GM06990 (cell line): ENCODE data around the gene FBXL20.

Experiments used
- DNase-seq: peaks from one replicate; pipeline ENCODE4 v3.0.0-alpha.2; 2011; ENCODE audit not compliant: insufficient read length; ENCODE audit errors: extremely low read depth
- H3K27me3 ChIP-seq: replicated peaks from 2 replicates; pipeline ENCODE4 v1.6.0; 2011; ENCODE audit warnings: low read length; ENCODE audit not compliant: control insufficient read depth, insufficient read depth
- H3K36me3 ChIP-seq: 2 replicates; pipeline ENCODE4 v1.5.1; 2011; ENCODE audit warnings: low read length; ENCODE audit not compliant: control insufficient read depth, insufficient read depth
- H3K4me3 ChIP-seq: replicated peaks from 2 replicates; pipeline ENCODE4 v1.5.1; 2011; ENCODE audit warnings: low read depth, mild to moderate bottlenecking, control low read depth, low read length
- TF ChIP-seq, protein P1 (sequence below): IDR thresholded peaks from 2 replicates; pipeline ENCODE4 v1.5.1; 2011; ENCODE audit warnings: low read length, control low read depth, mild to moderate bottlenecking, inconsistent platforms; ENCODE audit not compliant: insufficient read depth, poor library complexity, severe bottlenecking

FBXL20 gene

DNA sequence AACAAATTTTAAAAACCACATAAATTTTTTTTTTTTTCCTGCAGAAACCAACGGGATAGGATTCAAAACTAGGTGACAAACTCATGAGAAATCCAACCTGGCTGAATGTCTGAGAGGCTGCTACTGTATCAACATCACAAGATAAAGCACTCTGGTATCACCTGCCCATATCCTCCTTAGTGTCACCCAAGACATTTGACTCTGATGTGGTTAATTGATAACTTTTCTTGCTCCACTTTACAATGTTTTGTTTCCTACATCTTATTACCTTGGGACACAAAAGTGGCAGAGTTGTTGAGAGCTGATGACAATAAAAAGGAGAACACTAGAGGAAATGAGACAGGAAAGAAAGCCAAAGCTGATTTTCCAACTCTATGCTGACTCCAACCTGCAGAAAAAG, 4.0 kb upstream of the FBXL20 start:
- Histone ChIP-seq H3K4me3 (no peak overlapping the region), H3K27me3 (no peaks in the 10 kb centered on the region), H3K36me3 (peaks cover 12% of the 10 kb centered on the region)
- no peak for DNase-seq
- TF ChIP-seq, protein P1, sequence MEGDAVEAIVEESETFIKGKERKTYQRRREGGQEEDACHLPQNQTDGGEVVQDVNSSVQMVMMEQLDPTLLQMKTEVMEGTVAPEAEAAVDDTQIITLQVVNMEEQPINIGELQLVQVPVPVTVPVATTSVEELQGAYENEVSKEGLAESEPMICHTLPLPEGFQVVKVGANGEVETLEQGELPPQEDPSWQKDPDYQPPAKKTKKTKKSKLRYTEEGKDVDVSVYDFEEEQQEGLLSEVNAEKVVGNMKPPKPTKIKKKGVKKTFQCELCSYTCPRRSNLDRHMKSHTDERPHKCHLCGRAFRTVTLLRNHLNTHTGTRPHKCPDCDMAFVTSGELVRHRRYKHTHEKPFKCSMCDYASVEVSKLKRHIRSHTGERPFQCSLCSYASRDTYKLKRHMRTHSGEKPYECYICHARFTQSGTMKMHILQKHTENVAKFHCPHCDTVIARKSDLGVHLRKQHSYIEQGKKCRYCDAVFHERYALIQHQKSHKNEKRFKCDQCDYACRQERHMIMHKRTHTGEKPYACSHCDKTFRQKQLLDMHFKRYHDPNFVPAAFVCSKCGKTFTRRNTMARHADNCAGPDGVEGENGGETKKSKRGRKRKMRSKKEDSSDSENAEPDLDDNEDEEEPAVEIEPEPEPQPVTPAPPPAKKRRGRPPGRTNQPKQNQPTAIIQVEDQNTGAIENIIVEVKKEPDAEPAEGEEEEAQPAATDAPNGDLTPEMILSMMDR, result no peak

DNA sequence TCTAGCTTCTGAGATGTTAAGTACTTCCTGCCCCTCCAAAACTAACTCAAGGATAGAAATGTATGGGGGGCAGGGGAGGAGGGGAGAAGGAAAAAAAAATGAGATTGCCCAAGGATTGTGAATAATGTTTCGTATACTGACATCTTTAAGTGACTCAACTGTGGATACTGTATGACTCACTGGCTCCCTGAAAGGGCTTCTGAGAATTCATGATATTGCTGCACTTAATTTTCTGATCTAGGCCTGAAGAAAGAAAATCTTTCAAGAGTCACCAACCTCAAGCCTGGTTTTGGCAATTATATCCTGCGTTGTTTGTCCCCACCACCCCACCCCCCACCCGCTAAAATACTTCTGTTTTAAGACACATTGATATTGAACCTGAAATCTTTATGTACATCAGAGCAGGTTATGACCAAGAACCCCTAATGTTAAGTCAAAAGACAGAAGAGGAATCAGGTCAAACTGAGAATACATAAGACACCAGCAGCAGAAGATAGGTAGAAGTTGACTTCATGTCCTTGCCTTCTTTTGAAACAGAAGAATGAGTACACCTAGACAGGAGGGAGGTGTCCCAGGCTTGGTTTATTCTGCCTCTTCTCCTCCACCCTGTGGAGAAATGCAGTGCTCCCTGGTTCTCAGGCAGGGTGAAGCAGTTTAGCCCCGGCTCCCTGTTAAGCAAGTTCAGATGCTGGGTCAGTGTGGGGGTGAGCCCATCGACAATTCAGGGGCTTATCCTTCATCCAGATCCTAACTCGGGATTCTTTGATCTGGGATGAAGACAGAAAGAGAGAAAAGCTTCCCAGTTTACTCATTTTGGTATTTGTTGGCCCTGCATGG, 3.3 kb upstream of the FBXL20 start:
- DNase-seq, result no peak
- Histone ChIP-seq H3K27me3 (no peaks in the 10 kb centered on the region), H3K36me3 (peaks cover 9% of the 10 kb centered on the region), H3K4me3 (no peak overlapping the region)
- TF ChIP-seq, protein P1, result no peak

DNA sequence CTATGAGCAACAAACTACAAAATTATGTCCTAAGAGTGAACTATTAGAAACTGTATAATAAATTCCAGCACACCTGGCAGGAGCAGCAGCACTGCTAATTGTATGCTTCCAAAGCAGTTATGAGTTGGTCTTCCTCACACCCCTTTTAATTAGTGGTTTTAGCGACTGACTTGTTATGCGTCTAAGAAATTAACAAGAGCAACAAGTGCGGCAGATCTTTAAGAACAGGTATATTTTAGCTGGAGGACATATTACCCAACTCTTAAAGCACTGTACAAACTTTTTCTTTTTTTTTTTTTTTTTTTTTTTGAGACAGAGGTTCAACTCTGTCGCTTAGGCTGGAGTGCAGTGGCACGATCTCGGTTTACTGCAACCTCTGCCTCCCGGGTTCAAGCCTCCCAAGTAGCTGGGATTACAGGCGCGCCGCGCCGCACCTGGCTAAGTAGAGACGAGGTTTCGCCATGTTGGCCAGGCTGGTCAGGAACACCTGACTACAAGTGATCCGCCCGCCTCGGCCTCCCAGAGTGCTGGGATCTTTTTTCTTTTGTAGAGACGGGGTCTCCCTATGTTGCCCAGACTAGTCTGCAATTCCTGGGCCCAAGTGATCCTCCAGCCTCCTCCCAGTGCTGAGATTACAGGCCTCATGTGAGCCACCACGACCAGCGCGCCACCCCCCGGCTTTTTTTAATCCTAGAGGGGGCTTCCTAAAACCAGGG, 1.6 kb upstream of the FBXL20 start:
- no peak overlapping the region for H3K4me3 ChIP-seq
- no peaks in the 10 kb centered on the region for H3K27me3 ChIP-seq
- H3K36me3 ChIP-seq, result peaks cover 3% of the 10 kb centered on the region
- DNase-seq, result no peak
- TF ChIP-seq, protein P1, result no peak

DNA sequence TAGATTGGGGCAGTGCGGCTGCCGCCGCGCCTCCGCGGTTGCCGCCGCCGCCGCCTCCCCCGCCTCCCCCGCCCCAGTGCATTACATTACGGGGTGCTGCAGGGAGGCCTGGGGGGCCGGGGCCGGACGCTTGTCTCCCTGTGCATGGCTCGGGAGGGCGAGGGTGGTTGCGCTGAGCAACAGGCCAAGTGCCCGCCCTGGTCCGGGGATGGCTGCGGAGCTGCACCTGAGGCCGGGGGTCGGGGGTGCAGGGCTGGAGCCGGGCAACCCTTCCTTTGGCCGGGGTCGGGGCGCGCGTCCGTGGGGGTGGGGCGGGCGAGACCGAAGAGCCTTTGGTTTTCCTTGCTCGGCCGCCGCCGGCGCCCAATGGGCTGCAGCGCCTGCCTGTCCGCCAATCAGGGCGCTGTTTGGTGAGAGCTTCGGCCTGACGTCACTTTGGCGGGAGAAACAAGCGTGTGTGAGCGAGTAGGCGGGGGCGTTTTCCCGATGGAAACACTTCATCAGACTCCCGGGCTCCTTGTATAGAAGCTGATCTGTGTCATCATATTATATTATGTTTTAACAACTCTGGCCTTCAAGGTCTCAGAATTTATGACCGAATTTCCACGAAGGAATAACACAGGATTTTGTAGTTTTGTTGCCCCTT, 941 bp upstream of the FBXL20 start:
- TF ChIP-seq, protein P1, result no peak
- Histone ChIP-seq H3K4me3 (peak overlapping the region; percentile 94), H3K36me3 (peaks cover 2% of the 10 kb centered on the region), H3K27me3 (no peaks in the 10 kb centered on the region)
- DNase-seq, result peak; percentile 90

DNA sequence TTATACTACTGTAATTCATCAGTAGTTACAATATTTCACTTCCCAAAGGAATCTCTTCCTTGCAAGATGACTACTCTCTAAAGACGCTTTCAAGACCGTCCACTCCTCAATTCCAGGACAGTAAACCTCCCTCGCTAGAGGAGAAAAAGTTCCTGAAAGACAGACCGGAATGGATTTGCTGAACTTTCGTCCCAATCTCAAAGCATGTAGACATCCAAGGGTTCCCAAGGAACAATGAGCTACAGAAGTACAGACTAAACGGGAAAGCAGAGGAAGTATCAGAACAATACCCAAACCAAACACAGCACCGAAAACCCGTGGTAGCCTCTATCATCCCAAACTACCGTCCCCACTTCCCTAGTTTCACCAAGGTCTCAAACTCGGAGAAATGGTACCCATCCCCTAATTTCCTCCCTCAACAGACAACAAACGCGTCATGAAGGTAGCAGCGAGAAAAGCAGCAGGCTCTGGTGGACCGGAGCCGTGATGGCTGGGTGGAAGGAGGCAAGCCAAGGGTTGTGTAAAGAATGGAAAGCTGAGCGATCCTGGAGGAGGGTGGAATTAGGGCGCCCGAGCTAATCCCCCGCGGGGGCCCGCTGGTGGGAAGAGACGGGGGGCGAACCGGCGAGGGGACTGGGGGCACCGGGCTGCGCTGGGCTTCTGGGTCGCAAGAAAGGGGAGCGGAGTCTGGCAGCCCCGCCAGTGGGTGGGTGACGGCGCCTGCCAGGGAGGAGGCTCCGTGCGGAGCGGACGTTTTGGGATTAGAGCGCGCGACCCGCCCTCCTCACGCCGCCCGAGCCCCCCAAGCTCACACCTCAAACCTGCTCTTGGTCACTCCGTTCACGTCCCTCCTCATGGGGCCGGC, 647 bp downstream of the FBXL20 start:
- H3K4me3 ChIP-seq, result peak overlapping the region; percentile 94
- DNase-seq, result peak; percentile 16
- TF ChIP-seq, protein P1, result no peak
- H3K36me3 ChIP-seq, result peaks cover 2% of the 10 kb centered on the region
- no peaks in the 10 kb centered on the region for H3K27me3 ChIP-seq
